Heart left ventricle (tissue), 13 donors: ENCODE data around the gene WDR48.

Experiments
- POLR2A ChIP-seq, 2 donors: fragments of 450-650 bp; IDR thresholded peaks; one replicate each; pipeline ENCODE4 v1.6.1; 2017; ENCODE audit warnings: antibody characterized with exemption in 2 of 2, mild to moderate bottlenecking in 2 of 2, moderate library complexity in 2 of 2
- TF ChIP-seq, protein P1 (sequence below), 12 donors: fragments of 200-600 bp; sonication (generic) in 4 of 12; IDR thresholded peaks; one replicate each; pipeline versions ENCODE4 v1.5.0 to v1.8.0; 2018 to 2022; ENCODE audit warnings: antibody characterized with exemption in 12 of 12, mild to moderate bottlenecking in 5 of 12
- donor health status: ischemic (EF 13 %, LVEDD 7.1; RV severe dilation, severe dysfunction).
- donor health status: DM: no; HTN: yes; CAD: no.
- donor health status: DM: no; HTN: no; CAD: no.
- donor health status: ischemic (EF 25% LVEDD 6.9; RV normal size, moderate dysfunction).
- donor health status: ischemic (EF 25% LVEDD 5.7; RV mildly dilated, moderate dysfunction).
- donor health status: ischemic (EF 35%, LVEDD 5.7; RV mildly dilated, moderate dysfunction).
- donor health status: nonischemic (EF 11% LVEDD 7.7; RV severe dilation, severe dysfunction).
- donor health status: DM: yes; HTN: yes; CAD: no.
- donor health status: PGD.
- donor health status: ischemic (EF 29% LVEDD 5.4; RV normal size, mild dysfunction).
- donor health status: nonischemic (EF 23%, LVEDD 6.1; RV moderate dilation, normal function).

DNA sequence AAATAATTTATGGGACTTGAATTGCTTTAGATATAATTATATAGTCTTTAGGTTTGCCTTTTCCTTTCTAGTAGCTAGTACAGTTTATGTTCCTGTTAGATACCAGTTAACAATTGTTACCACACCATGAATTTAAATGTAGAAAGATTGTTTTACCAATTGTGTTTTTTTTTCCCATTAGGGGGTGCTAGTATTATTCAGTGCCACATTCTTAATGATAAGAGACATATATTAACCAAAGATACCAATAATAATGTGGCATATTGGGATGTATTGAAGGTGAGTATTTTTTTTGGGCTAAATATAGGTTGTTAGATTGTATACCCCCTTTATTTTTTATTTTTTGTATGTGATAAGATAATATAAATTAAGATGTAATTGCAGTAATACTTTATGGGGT, 27.7 kb downstream of the WDR48 start:
- TF ChIP-seq, protein P1, sequence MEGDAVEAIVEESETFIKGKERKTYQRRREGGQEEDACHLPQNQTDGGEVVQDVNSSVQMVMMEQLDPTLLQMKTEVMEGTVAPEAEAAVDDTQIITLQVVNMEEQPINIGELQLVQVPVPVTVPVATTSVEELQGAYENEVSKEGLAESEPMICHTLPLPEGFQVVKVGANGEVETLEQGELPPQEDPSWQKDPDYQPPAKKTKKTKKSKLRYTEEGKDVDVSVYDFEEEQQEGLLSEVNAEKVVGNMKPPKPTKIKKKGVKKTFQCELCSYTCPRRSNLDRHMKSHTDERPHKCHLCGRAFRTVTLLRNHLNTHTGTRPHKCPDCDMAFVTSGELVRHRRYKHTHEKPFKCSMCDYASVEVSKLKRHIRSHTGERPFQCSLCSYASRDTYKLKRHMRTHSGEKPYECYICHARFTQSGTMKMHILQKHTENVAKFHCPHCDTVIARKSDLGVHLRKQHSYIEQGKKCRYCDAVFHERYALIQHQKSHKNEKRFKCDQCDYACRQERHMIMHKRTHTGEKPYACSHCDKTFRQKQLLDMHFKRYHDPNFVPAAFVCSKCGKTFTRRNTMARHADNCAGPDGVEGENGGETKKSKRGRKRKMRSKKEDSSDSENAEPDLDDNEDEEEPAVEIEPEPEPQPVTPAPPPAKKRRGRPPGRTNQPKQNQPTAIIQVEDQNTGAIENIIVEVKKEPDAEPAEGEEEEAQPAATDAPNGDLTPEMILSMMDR (IDR thresholded peaks at IDR 0.05), result peak in 1 of 12 donors; percentile 9
- TF ChIP-seq POLR2A (IDR thresholded peaks at IDR 0.05), result no peak
